22Rv1 (cell line): Measurements from ENCODE around the gene TUBB4B.

Experiments used
- ZFX ChIP-seq: fragments of 450-650 bp; IDR thresholded peaks from 2 replicates; pipeline ENCODE4 v1.6.1; 2017; ENCODE audit warnings: antibody characterized with exemption, borderline replicate concordance
- TF ChIP-seq, protein P1 (sequence below): fragments of 450-650 bp; IDR thresholded peaks from 2 replicates; pipeline ENCODE4 v1.5.1; 2017; ENCODE audit warnings: mild to moderate bottlenecking

DNA sequence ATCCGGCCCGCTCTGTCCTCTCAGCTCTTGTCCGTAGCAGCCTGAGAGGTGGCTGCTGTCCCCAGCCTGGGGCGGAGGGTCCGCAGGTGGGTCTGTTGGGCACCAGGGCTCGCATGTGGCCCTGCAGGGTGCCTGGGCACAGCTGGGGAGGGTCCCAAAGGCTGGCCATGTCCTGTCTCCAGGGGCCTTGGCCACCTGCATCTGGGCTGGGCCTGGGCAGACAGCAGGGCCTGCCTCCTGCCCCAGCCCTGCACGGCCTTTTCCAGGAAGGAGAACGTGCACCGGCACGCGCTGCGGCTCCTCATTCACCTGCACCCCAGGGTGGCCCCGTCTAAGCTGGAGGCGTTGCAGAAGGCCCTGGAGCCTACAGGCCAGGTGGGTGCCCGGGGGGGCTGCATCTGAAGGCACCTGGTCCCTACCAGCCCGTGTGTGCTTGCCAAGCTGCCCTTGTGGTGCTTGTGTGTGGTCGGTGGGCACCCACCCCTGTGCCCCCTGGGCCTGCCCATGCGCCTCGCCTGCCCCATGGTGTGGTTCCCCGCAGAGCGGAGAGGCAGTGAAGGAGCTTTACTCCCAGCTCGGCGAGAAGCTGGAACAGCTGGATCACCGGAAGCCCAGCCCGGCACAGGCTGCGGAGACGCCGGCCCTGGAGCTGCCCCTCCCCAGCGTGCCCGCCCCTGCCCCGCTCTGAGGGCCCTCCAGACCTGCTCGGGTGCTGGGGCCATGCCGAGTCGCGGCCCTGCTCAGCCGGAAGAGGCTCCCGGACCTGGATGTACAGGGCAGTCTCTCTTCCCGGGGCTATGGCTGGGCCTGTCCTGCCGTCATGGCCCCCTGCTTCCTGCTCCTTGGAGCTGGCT lies 31.4 kb downstream of the TUBB4B start:
- TF ChIP-seq, protein P1, sequence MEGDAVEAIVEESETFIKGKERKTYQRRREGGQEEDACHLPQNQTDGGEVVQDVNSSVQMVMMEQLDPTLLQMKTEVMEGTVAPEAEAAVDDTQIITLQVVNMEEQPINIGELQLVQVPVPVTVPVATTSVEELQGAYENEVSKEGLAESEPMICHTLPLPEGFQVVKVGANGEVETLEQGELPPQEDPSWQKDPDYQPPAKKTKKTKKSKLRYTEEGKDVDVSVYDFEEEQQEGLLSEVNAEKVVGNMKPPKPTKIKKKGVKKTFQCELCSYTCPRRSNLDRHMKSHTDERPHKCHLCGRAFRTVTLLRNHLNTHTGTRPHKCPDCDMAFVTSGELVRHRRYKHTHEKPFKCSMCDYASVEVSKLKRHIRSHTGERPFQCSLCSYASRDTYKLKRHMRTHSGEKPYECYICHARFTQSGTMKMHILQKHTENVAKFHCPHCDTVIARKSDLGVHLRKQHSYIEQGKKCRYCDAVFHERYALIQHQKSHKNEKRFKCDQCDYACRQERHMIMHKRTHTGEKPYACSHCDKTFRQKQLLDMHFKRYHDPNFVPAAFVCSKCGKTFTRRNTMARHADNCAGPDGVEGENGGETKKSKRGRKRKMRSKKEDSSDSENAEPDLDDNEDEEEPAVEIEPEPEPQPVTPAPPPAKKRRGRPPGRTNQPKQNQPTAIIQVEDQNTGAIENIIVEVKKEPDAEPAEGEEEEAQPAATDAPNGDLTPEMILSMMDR = no peak
- no peak for TF ChIP-seq ZFX
